Psoas muscle (tissue), 8 donors: ENCODE results near the gene EVC2. TPM values are rescaled to one million over a fixed set of nuclear protein-coding genes. Genes with fewer than 3 reads are reported as not detected.

ENCODE experiments used
- ATAC-seq, 4 donors: fragments of 200-7000 bp; cut with Tn5 transposase; one replicate each; pipeline ENCODE4 v1.9.1; 2020; ENCODE audit warnings: moderate library complexity in 3 of 4, mild to moderate bottlenecking in 2 of 4
- DNase-seq, 2 donors: peaks; one replicate each; pipeline ENCODE4 v3.0.0-alpha.2; 2020
- H3K27ac ChIP-seq: fragments of 200-600 bp; one replicate; pipeline ENCODE4 v1.8.0; 2022
- H3K27me3 ChIP-seq, 3 donors: fragments of 200-600 bp in 1 of 3; one replicate each; pipeline versions ENCODE4 v1.6.1 to v1.8.0; 2013 to 2022; ENCODE audit warnings: low read length in 2 of 3, mild to moderate bottlenecking in 2 of 3, moderate library complexity in 1 of 3; ENCODE audit not compliant: insufficient read depth in 3 of 3
- H3K36me3 ChIP-seq, 2 donors: fragments of 200-600 bp in 1 of 2; one replicate each; pipeline versions ENCODE4 v1.6.1 to v1.8.0; 2013 to 2022; ENCODE audit warnings: low read depth in 1 of 2, mild to moderate bottlenecking in 1 of 2, moderate library complexity in 1 of 2; ENCODE audit not compliant: insufficient read depth in 1 of 2
- H3K4me1 ChIP-seq: fragments of 200-600 bp; one replicate; pipeline ENCODE4 v1.8.0; 2022
- H3K4me3 ChIP-seq: fragments of 200-600 bp; one replicate; pipeline ENCODE4 v1.8.0; 2022; ENCODE audit warnings: mild to moderate bottlenecking
- H3K9me3 ChIP-seq: fragments of 200-600 bp; one replicate; pipeline ENCODE4 v1.8.0; 2022
- WGBS, 3 donors: extraction: QIAGEN DNeasy Blood & Tissue Kit; methylation state at CpG; one replicate each; pipeline versions ENCODE4 v1.1.6 to v1.1.7; 2013; 5-methylcytosine and 5-hydroxymethylcytosine counted together
- intact Hi-C, 2 donors: fragments of 100-400 bp; cut with DNase I; formaldehyde crosslinking; loops; one replicate each; pipeline versions ENCODE4 v1.11.0 to v1.14.2; 2022
- polyA plus RNA-seq, 3 donors: library from polyadenylated mRNA; stranded (reverse); fragments of 200-250 nt; gene quantifications; one replicate each; pipeline ENCODE4 v1.2.3, GENCODE V29; 2013
- total RNA-seq, 4 donors: library from RNA; stranded (reverse); fragmentation: NEBNext Ultra II Directional in 2 of 4; extraction: Animal tissue kit (Norgen Biotek cat#: 25700) in 2 of 4; gene quantifications; one replicate each; pipeline versions ENCODE4 v1.2.1 to v1.2.4, GENCODE V29; 2021 to 2023
- TF ChIP-seq, protein P1 (sequence below): fragments of 200-600 bp; IDR thresholded peaks from one replicate; pipeline ENCODE4 v1.8.0; 2022; ENCODE audit warnings: antibody characterized with exemption
- donor health status: healthy with polysubstance abuse.
- donor health status: DM: no; HTN: no; CAD: no; lungs with moderate emphysema.
- donor health status: Bipolar disorder and iron deficiency.
- donor health status: healthy.
- donor health status: DM: yes; HTN: yes; CAD: no.
- donor health status: DM: no; HTN: no; CAD: no.
- donor health status: DM: no; HTN: no; CAD: no.
- donor health status: DM: yes; HTN: yes; CAD: no.

The EVC2 gene
- total and polyA plus RNA-seq, 7 donors, result 0.24 to 1.0 (median 0.44) TPM

DNA sequence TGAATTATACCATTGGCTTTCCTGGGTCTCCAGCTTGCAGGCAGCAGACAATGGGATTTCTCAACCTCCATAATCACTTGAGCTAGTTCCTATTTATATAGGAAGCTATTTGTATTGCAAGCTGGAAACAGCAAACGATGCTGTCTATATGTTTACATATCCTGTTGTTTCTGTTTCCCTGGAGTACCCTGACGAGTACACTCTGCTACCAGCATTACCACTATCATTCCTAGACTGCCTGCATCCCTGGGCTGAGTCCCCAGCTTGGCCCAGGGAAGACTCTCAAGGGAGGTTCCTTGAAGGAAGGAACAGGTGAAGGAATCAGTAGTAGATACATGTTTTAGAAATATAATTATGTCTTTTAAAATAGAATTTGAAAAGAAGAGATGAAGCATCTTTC lies 81.4 kb downstream of the EVC2 start:
- DNase-seq (no peak), ATAC-seq (no peak)
- Histone ChIP-seq H3K27ac (no peak overlapping the region), H3K36me3 (peaks cover 4 to 8% of the 10 kb centered on the region in 2 donors), H3K27me3 (no peaks in the 10 kb centered on the region), H3K9me3 (no peaks in the 10 kb centered on the region), H3K4me3 (no peak overlapping the region), H3K4me1 (no peaks in the 10 kb centered on the region)
- intact Hi-C loops, result no loop called here
- 53 to 67% (median 58%) methylated on average over 2 of the region's 2 CpGs for WGBS, 3 donors
- TF ChIP-seq, protein P1, sequence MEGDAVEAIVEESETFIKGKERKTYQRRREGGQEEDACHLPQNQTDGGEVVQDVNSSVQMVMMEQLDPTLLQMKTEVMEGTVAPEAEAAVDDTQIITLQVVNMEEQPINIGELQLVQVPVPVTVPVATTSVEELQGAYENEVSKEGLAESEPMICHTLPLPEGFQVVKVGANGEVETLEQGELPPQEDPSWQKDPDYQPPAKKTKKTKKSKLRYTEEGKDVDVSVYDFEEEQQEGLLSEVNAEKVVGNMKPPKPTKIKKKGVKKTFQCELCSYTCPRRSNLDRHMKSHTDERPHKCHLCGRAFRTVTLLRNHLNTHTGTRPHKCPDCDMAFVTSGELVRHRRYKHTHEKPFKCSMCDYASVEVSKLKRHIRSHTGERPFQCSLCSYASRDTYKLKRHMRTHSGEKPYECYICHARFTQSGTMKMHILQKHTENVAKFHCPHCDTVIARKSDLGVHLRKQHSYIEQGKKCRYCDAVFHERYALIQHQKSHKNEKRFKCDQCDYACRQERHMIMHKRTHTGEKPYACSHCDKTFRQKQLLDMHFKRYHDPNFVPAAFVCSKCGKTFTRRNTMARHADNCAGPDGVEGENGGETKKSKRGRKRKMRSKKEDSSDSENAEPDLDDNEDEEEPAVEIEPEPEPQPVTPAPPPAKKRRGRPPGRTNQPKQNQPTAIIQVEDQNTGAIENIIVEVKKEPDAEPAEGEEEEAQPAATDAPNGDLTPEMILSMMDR, result no peak

DNA sequence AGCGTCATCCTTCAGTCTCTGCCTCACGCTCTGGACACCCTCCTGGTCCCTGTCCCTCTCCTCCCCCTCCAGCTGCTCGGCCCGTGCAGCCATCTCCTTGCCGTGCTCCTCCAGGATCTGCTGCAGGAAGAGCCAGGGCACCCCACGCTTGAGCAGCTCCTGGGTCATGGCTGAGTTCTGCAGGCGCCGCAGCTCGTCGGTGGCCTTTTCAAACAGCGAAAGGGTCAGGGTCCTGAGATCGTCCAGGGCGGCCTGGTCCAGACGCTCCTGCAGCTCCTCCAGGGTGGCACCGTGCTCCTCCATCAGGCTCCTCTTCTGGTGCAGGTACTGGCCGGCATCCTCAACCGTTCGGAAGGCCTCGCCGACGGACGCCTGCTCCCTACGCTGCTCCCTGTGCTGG lies 85.8 kb downstream of the EVC2 start:
- Histone ChIP-seq H3K4me1 (no peaks in the 10 kb centered on the region), H3K9me3 (no peaks in the 10 kb centered on the region), H3K27me3 (no peaks in the 10 kb centered on the region), H3K4me3 (no peak overlapping the region), H3K36me3 (peaks cover 0 to 3% of the 10 kb centered on the region in 2 donors), H3K27ac (no peak overlapping the region)
- TF ChIP-seq, protein P1, result no peak
- WGBS, 3 donors, result 96 to 97% (median 96%) methylated on average over 23 of the region's 23 CpGs
- ATAC-seq (no peak), DNase-seq (no peak)
- intact Hi-C loops, result no loop called here

DNA sequence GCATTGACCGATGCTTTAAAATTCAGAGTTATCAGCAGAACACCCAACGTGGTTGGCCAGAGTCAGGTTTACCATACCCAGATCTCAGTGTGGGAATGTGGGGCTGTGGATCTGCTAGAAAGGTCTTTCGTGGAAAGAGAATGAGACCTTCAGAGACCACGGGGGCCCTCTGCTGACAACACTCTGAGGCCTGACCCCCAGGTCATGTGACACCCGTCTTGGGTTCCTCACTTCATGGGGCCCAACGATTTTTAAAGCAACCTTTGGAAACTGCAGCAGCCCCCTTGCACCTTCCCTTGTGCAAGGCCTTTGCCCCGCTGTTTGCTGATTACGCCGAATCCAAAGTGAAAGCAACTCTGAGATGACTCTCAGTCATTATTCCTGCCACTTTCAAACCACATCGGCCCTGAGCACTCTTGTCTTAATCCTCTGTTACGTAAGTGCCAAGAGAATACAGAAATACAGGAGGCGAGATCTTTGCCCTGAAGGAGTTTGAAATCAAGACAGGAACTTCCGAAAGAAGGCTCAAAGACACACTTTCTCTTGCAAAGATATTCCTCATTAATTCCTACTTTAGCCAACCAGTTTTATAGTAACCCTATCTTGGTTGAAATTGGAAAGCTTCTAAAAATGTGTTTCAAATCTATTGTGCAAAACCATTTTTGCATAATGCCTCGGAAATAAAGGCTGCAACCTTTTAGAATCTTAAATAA lies 88.3 kb downstream of the EVC2 start:
- H3K4me1 ChIP-seq, result no peaks in the 10 kb centered on the region
- no peak overlapping the region for H3K27ac ChIP-seq
- no peaks in the 10 kb centered on the region for H3K27me3 ChIP-seq
- H3K36me3 ChIP-seq, result peaks cover 0 to 3% of the 10 kb centered on the region in 2 donors
- intact Hi-C loops, result no loop called here
- ATAC-seq (no peak), DNase-seq (no peak)
- TF ChIP-seq, protein P1, result no peak
- no peak overlapping the region for H3K4me3 ChIP-seq
- 35 to 57% (median 38%) methylated on average over 14 of the region's 14 CpGs for WGBS, 3 donors
- no peaks in the 10 kb centered on the region for H3K9me3 ChIP-seq

DNA sequence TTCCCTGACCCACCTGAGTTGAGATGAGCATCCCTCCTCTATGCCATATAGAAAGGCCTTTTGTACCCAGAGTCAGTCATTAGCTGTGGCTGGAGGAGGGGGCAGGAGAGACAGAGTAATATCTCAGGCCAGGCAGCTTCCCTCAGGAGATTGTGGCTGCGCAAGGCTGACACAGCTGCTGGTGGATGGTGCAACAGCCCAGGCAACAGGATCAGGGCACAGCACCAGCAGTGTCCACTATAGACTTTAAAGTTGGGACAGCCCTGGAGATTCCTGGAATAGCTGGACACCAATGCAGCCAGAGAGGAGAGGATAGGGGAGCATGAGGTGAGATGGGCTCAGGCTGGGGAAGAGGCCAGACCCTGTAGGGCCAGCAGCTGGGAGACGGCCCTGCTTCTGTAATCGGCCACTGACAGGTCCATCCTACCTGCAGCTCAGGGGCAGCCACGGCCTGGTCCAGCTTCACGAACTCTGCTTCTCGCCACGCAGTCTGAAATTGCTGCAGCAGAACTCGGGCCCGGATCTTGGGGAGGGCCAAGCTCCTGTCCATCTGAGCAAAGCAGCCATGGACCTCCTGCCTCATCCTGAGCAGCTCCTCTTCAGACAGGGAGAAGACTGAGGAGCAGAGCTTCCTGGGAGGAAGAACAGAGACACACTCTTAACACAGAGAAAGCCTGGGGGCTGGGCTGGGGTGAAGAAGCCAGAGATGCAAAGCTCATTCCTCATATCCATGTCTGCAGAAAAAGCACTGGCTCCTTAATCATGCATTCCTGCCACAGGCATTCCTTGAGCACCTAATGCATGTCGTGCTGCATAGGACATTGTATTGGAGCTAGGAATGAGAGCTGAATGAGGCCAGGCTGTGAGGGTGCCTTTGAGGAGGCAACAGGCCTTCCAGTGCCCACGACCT lies 90.1 kb downstream of the EVC2 start:
- Histone ChIP-seq H3K27me3 (no peaks in the 10 kb centered on the region), H3K27ac (no peak overlapping the region), H3K4me3 (no peak overlapping the region), H3K9me3 (no peaks in the 10 kb centered on the region), H3K4me1 (no peaks in the 10 kb centered on the region), H3K36me3 (peaks cover 0 to 3% of the 10 kb centered on the region in 2 donors)
- no peak for ATAC-seq
- intact Hi-C loops, result no loop called here
- no peak for DNase-seq
- TF ChIP-seq, protein P1, result no peak
- WGBS, 3 donors, result 92 to 96% (median 95%) methylated on average over 11 of the region's 11 CpGs
